ENCODE measurements around the gene RELN.
"Not testable (repeated sequence)": the region's sequence is repeated elsewhere in the genome, so short reads cannot be mapped to it uniquely, and the experiment has no call there.

The RELN gene

GRCh38 chr7:103824251-103824650 is 165.2 kb downstream of the RELN start:
- DNase-seq = no peak

GRCh38 chr7:103823084-103823483 is 166.4 kb downstream of the RELN start:
- no peak for DNase-seq

- no peak for DNase-seq
These were observed 168.4 kb downstream of the RELN start for GRCh38 chr7:103821092-103821491.

- not testable (repeated sequence) for DNase-seq
These were observed 173.5 kb downstream of the RELN start for GRCh38 chr7:103815972-103816371.

- no peak for DNase-seq
These were observed 175.5 kb downstream of the RELN start for GRCh38 chr7:103813970-103814369.

GRCh38 chr7:103811997-103812396 is 177.5 kb downstream of the RELN start:
- peak; percentile 43 for DNase-seq

GRCh38 chr7:103811290-103811689 is 178.2 kb downstream of the RELN start:
- no peak for DNase-seq

GRCh38 chr7:103810112-103810744 is 179.2 kb downstream of the RELN start:
- DNase-seq = no peak

GRCh38 chr7:103809229-103809994 is 180.0 kb downstream of the RELN start:
- no peak for DNase-seq

- no peak for DNase-seq
These were observed 184.1 kb downstream of the RELN start for GRCh38 chr7:103805346-103805745.

- no peak for DNase-seq
These were observed 185.8 kb downstream of the RELN start for GRCh38 chr7:103803631-103804030.

- DNase-seq = no peak
These were observed 190.2 kb downstream of the RELN start for GRCh38 chr7:103799298-103799697.

- no peak for DNase-seq
These were observed 191.7 kb downstream of the RELN start for GRCh38 chr7:103797647-103798307.

GRCh38 chr7:103796327-103796962 is 193.0 kb downstream of the RELN start:
- no peak for DNase-seq

- peak; percentile 92 for DNase-seq
These were observed 193.7 kb downstream of the RELN start for GRCh38 chr7:103795787-103796186.

GRCh38 chr7:103795107-103795506 is 194.4 kb downstream of the RELN start:
- no peak for DNase-seq

- DNase-seq = no peak
These were observed 195.0 kb downstream of the RELN start for GRCh38 chr7:103794424-103794823.

GRCh38 chr7:103793614-103794013 is 195.8 kb downstream of the RELN start:
- no peak for DNase-seq

- DNase-seq = no peak
These were observed 197.6 kb downstream of the RELN start for GRCh38 chr7:103791894-103792293.

- not testable (repeated sequence) for DNase-seq
These were observed 202.4 kb downstream of the RELN start for GRCh38 chr7:103787041-103787440.

GRCh38 chr7:103784646-103785286 is 204.7 kb downstream of the RELN start:
- DNase-seq = no peak

GRCh38 chr7:103781409-103781808 is 208.0 kb downstream of the RELN start:
- no peak for DNase-seq

GRCh38 chr7:103780561-103780960 is 208.9 kb downstream of the RELN start:
- DNase-seq = not testable (repeated sequence)

Data from NCI-H1048 (cell line).